Stomach (tissue), 9 donors: ENCODE results near the gene ZNF263. TPM values are rescaled to one million over a fixed set of nuclear protein-coding genes. Genes with fewer than 3 reads are reported as not detected.
A peak's percentile ranks its signal among the peaks of the same experiment; 100 is the strongest.

Experiments
- DNase-seq, 2 donors: peaks; one replicate each; pipeline versions ENCODE4 v3.0.0 to v3.0.0-alpha.2; 2013 to 2019
- H3K27ac ChIP-seq, 5 donors: fragments of 200-600 bp in 4 of 5; sonication (generic) in 4 of 5; one replicate each; pipeline ENCODE4 v1.5.1; 2013 to 2019; ENCODE audit warnings: mild to moderate bottlenecking in 1 of 5, moderate library complexity in 1 of 5
- H3K27me3 ChIP-seq, 3 donors: fragments of 200-600 bp; sonication (generic); one replicate each; pipeline ENCODE4 v1.5.1; 2017 to 2019; ENCODE audit warnings: mixed run types in 1 of 3
- H3K36me3 ChIP-seq, 4 donors: fragments of 200-600 bp; sonication (generic); 1 replicate in 3 of 4; 2 replicates in 1 of 4; pipeline ENCODE4 v1.5.1; 2016 to 2019
- H3K4me1 ChIP-seq, 4 donors: fragments of 200-600 bp; sonication (generic); one replicate each; pipeline ENCODE4 v1.5.1; 2016 to 2019
- H3K4me3 ChIP-seq, 4 donors: fragments of 200-600 bp; sonication (generic) in 3 of 4; one replicate each; pipeline ENCODE4 v1.5.1; 2016 to 2019; ENCODE audit warnings: mild to moderate bottlenecking in 1 of 4
- H3K9me3 ChIP-seq, 4 donors: fragments of 200-600 bp; sonication (generic); one replicate each; pipeline ENCODE4 v1.5.1; 2016 to 2019
- EP300 ChIP-seq: sonication (generic); formaldehyde crosslinking; IDR thresholded peaks from one replicate; pipeline ENCODE4 v1.6.1; 2017; ENCODE audit warnings: antibody characterized with exemption
- POLR2A ChIP-seq, 4 donors: fragments of 450-650 bp; IDR thresholded peaks; one replicate each; pipeline ENCODE4 v1.6.1; 2016; ENCODE audit warnings: antibody characterized with exemption in 4 of 4, control low read depth in 2 of 4, mild to moderate bottlenecking in 1 of 4, moderate library complexity in 1 of 4
- POLR2AphosphoS5 ChIP-seq, 3 donors: sonication (generic); formaldehyde crosslinking; IDR thresholded peaks; one replicate each; pipeline ENCODE4 v1.6.1; 2016; ENCODE audit warnings: antibody characterized with exemption in 3 of 3
- WGBS, 5 donors: extraction: QIAGEN DNeasy Blood & Tissue Kit in 3 of 5; methylation state at CpG; one replicate each; pipeline versions ENCODE4 v1.1.5 to v1.1.7; 2013 to 2018; 5-methylcytosine and 5-hydroxymethylcytosine counted together
- intact Hi-C: fragments of 100-400 bp; cut with DNase I; formaldehyde crosslinking; loops from one replicate; pipeline ENCODE4 v1.15.1; 2023; ENCODE audit warnings: low total_unique reads
- polyA plus RNA-seq, 3 donors: library from polyadenylated mRNA; stranded (reverse); fragments of 200-250 nt; gene quantifications; one replicate each; pipeline ENCODE4 v1.2.3, GENCODE V29; 2013
- total RNA-seq, 5 donors: library from RNA; depleted of rRNA; stranded (reverse); fragments of >200 nt; gene quantifications; one replicate each; pipeline versions ENCODE4 v1.1.0 to v1.2.3, GENCODE V29; 2014 to 2016
- TF ChIP-seq, protein P1 (sequence below), 7 experiments: fragments of 450-650 bp in 4 of 7; fragments of 200-600 bp in 3 of 7; sonication (generic) in 3 of 7; IDR thresholded peaks; one replicate each; pipeline ENCODE4 v1.5.1; 2016 to 2019; ENCODE audit warnings: antibody characterized with exemption in 7 of 7, control low read depth in 2 of 7, mild to moderate bottlenecking in 1 of 7
- donor health status: healthy with polysubstance abuse.
- donor health status: Bipolar disorder and iron deficiency.
- donor health status: healthy.

Gene ZNF263
- total and polyA plus RNA-seq, 8 donors: 10.8 to 67.0 (median 30.8) TPM

DNA sequence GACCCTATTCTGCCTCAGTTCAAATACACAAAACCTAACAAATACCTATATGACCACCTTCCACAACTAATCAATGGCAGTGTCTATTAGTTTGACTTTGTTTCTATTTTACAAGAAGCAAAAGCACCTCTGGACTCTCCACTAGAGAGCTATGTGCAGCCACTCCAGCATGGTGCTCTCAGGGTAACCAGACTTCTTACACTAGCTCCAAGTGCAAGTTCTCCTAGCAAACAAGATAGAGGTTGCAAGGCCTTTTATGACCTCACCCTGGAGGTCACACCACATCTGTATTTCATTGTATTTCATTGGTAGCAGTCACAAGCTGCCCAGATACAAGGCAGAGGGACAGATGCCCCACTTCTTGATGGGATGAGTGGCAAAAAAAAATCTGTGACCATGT lies 8.3 kb upstream of the ZNF263 start:
- H3K4me1 ChIP-seq: no peaks in the 10 kb centered on the region
- TF ChIP-seq EP300 (no peak), POLR2A (IDR thresholded peaks at IDR 0.05) (no peak), POLR2AphosphoS5 (IDR thresholded peaks at IDR 0.05) (no peak)
- TF ChIP-seq, protein P1, sequence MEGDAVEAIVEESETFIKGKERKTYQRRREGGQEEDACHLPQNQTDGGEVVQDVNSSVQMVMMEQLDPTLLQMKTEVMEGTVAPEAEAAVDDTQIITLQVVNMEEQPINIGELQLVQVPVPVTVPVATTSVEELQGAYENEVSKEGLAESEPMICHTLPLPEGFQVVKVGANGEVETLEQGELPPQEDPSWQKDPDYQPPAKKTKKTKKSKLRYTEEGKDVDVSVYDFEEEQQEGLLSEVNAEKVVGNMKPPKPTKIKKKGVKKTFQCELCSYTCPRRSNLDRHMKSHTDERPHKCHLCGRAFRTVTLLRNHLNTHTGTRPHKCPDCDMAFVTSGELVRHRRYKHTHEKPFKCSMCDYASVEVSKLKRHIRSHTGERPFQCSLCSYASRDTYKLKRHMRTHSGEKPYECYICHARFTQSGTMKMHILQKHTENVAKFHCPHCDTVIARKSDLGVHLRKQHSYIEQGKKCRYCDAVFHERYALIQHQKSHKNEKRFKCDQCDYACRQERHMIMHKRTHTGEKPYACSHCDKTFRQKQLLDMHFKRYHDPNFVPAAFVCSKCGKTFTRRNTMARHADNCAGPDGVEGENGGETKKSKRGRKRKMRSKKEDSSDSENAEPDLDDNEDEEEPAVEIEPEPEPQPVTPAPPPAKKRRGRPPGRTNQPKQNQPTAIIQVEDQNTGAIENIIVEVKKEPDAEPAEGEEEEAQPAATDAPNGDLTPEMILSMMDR (IDR thresholded peaks at IDR 0.05): no peak
- no peak overlapping the region for H3K4me3 ChIP-seq
- H3K27ac ChIP-seq: no peak overlapping the region
- no peak for DNase-seq
- H3K36me3 ChIP-seq: no peaks in the 10 kb centered on the region
- no peaks in the 10 kb centered on the region for H3K9me3 ChIP-seq
- intact Hi-C loops: no loop called here
- no peaks in the 10 kb centered on the region for H3K27me3 ChIP-seq

DNA sequence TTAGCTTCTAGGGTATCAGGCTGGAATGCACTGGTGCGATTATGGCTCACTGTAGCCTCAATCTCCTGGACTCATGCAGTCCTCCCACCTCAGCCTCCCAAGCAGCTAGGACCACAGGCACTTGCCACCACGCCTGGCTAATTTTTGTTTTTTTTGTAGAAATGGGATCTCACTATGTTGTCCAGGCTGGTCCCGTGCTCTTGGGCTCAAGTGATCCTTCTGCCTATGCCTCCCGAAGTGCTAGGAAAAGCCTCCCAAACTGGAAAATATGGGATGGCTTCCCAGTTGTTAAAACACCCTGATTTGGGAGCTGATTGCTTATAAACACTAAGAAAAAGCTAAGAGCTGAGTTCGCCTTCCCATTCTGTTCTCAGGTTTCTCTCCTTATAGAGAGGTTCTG lies 6.6 kb upstream of the ZNF263 start:
- H3K36me3 ChIP-seq: no peaks in the 10 kb centered on the region
- 77 to 94% (median 88%) methylated on average over 5 of the region's 5 CpGs for WGBS, 5 donors
- TF ChIP-seq EP300 (no peak), POLR2AphosphoS5 (IDR thresholded peaks at IDR 0.05) (no peak), POLR2A (IDR thresholded peaks at IDR 0.05) (no peak)
- TF ChIP-seq, protein P1 (IDR thresholded peaks at IDR 0.05): no peak
- no peaks in the 10 kb centered on the region for H3K27me3 ChIP-seq
- H3K4me1 ChIP-seq: peaks cover 4 to 12% (median 8%) of the 10 kb centered on the region in 4 donors
- intact Hi-C loops: no loop called here
- DNase-seq: peak in 1 of 2 donors; percentile 4
- H3K4me3 ChIP-seq: no peak overlapping the region
- no peak overlapping the region for H3K27ac ChIP-seq
- H3K9me3 ChIP-seq: no peaks in the 10 kb centered on the region

DNA sequence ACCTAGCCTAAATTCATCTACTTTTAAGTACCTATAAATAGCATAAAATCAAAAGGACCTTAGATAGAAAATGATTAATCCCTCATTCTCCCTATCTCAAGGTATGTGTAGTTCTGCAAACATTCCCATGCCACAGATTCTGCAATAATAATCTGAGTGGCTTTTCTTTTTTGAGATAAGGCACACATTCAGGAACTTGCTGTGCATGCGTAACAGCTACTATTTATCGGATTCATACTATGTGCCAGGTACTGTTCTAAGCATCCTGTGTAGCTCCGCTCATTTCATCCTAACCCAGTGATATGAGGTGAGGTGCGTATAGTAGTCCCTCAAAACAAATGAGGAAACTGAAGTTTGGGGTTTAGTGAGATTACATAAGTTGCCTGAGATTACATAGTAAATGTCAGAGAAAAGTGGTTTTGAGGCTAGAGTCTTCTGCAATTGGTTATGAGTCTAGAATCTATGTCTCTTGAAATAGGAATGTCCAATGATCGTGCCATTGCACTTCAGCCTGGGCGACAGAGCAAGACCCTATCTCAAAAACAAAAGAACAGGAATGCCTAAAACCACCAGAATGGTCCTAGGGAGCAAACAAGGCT lies 2.0 kb upstream of the ZNF263 start:
- intact Hi-C loops: no loop called here
- TF ChIP-seq POLR2AphosphoS5 (IDR thresholded peaks at IDR 0.05) (peak in 2 of 3 donors; percentile 65 to 73), POLR2A (IDR thresholded peaks at IDR 0.05) (no peak)
- peak overlapping the region; percentile 14 to 100 (median 98) for H3K27ac ChIP-seq
- H3K9me3 ChIP-seq: peaks cover 0 to 17% (median 10%) of the 10 kb centered on the region in 4 donors
- H3K27me3 ChIP-seq: no peaks in the 10 kb centered on the region
- 44 to 64% (median 51%) methylated on average over 6 of the region's 6 CpGs for WGBS, 5 donors
- no peak for DNase-seq
- H3K4me3 ChIP-seq: peak overlapping the region in 2 of 4 donors; percentile 99 to 100
- H3K36me3 ChIP-seq: peaks cover 8 to 17% (median 15%) of the 10 kb centered on the region in 4 donors
- H3K4me1 ChIP-seq: peaks cover 26 to 48% (median 42%) of the 10 kb centered on the region in 4 donors

DNA sequence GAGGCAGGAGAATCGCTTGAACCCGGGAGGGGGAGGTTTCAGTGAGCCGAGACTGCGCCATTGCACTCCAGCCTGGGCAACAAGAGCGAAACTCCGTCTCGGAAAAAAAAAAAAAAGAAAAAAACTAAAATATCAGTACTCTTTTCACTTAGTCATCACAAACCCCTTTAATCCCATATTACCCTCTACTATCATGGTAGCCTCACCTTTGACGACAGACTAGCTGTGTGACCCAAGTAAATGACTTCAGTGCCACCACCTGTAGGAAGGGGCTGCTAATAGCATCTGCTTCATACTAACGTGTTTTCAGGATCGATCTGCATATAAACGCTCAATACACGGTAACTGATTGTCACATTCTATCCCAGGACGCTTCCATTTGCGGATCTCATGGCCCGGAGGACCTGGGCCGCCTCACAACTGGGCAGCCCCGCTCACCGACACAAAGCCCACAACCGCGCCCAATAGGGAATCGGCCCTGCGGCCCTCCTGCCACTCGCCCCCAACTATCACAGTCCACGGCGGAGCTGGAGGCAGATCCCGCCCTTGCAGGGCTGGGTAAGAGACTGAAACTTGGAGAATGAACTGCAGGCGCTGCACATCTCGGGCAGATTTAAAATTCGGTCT lies 1.1 kb upstream of the ZNF263 start:
- peaks cover 12 to 26% (median 24%) of the 10 kb centered on the region in 4 donors for H3K36me3 ChIP-seq
- no peak for DNase-seq
- H3K27ac ChIP-seq: peak overlapping the region; percentile 98 to 100 (median 99)
- WGBS, 5 donors: 8 to 18% (median 16%) methylated on average over 25 to 29 of the region's 29 CpGs
- H3K4me3 ChIP-seq: peak overlapping the region; percentile 78 to 100 (median 99)
- intact Hi-C loops: no loop called here
- no peaks in the 10 kb centered on the region for H3K27me3 ChIP-seq
- H3K4me1 ChIP-seq: peaks cover 26 to 48% (median 42%) of the 10 kb centered on the region in 4 donors
- peaks cover 0 to 26% (median 15%) of the 10 kb centered on the region in 4 donors for H3K9me3 ChIP-seq
- TF ChIP-seq POLR2A (IDR thresholded peaks at IDR 0.05) (no peak), POLR2AphosphoS5 (IDR thresholded peaks at IDR 0.05) (no peak), EP300 (no peak)
- TF ChIP-seq, protein P1 (IDR thresholded peaks at IDR 0.05): no peak
